Iris pigment epithelial cell (primary cell): ENCODE measurements around the gene BEAN1.
A peak's percentile ranks its signal among the peaks of the same experiment; 100 is the strongest.
"Not testable (repeated sequence)": the region's sequence is repeated elsewhere in the genome, so short reads cannot be mapped to it uniquely, and the experiment has no call there.

Source experiments
- DNase-seq: peaks from one replicate; pipeline ENCODE4 v3.0.0-alpha.2; 2011; ENCODE audit warnings: low read depth

BEAN1 gene

GRCh38 chr16:66486199-66486772, 59.2 kb downstream of the BEAN1 start:
- no peak for DNase-seq

DNA sequence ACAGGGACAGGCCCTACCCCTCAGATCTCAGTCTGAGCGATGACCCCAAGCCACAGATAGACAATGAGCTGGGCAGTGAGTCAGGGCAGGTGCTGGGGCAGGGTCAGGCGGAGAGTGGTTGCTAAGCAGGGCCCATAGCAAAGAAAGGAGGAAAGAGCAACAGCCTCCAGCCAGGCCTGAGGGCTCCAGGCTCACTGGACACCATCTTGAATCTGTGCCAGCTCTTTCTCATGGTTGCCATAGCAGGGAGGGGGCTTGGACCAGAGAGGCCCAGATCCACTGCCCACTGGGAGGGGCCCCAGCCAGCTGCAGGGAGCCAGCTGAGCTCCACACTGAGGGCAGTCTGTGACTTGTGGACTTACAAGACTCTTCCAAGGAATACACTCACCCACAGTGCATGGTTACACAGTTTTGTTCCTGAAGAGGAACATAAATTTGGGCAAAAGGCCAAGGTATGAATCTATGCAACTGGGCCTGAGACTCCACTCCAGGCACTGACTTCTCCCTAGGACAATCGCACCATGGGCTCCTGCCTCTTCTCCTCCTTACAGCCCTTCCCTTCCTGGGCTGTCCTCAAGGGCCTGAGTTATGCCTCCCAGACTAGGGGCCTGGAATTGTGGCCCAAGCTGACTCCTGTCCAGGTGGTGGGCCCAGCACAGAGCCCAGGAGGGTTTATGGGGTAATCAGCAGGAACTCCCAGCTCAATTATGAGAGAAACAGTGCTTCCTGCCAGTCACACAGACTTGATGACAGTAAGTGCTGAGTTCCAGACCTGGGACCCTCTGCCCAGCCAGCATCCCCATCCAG, 59.9 kb downstream of the BEAN1 start:
- peak; percentile 86 for DNase-seq

DNA sequence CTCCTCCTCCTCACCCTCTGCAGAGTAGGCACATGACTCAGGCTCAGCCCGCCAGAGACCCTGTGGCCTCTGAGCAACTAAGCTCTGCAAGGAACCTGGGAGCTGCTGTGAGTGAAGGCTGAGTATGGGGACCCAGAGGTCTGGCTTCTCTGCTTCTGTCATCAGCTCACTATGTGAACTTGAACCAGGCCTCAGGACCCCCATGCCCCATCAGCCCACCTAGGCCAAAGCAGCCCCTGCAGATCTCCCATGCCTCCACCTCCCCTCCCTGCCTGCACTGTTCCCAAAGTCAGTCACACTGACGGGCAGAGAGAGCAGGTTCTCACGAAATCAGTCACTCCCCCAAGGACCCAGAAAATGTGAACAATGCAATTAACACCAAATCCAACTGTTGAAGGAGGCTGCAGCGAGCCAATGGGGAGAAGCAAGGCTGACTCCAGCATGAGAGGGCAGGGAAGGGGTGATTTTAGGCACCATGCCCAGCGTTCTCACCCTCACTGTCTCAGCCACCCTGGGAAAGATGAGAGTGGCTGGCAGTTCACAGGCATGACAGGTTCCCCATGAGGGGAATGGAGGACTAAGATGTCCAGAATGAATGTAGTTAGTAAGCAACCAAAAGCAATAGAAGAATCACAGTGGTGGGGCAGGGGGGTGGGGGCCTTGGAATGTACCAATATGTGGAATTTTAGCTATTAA, 60.6 kb downstream of the BEAN1 start:
- DNase-seq = no peak

GRCh38 chr16:66488505-66488904, 61.4 kb downstream of the BEAN1 start:
- DNase-seq = no peak

DNA sequence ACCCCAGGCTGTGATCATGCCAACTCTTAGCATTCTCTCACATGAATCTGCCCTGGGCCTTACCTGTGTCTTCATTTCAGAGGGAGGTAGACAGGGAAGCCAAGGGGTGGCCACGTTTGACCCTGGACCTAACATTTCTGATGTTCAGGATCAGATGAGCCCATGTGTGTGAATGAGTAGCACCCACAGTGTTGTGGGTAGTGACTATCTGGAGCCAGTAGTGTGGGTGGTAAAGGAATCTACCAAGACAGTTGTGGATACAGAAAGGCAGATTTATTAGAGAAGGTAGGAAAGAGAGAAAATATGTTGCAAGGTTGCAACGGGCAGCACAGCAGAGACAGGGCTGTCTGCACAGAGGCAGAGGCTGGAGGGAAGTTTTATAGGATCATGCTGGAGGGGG, 62.3 kb downstream of the BEAN1 start:
- DNase-seq = no peak

DNA sequence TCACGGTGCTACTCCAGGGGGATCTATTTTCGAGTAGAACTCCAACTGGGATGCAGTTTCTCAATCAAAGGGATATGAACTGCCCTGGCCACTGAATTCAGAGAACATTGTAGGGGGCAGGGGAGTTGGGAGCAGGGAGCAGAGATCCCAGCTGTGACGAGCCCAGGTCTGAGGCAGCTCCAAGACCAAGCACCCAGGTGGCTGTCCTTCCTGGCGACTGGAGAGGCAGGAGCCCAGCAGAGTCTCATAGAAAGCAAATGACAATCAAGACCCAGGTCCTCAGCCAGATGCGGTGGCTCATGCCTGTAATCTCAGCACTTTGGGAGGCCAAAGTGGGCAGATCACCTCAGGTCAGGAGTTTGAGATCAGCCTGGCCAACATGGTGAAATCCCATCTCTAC, 62.7 kb downstream of the BEAN1 start:
- no peak for DNase-seq

DNA sequence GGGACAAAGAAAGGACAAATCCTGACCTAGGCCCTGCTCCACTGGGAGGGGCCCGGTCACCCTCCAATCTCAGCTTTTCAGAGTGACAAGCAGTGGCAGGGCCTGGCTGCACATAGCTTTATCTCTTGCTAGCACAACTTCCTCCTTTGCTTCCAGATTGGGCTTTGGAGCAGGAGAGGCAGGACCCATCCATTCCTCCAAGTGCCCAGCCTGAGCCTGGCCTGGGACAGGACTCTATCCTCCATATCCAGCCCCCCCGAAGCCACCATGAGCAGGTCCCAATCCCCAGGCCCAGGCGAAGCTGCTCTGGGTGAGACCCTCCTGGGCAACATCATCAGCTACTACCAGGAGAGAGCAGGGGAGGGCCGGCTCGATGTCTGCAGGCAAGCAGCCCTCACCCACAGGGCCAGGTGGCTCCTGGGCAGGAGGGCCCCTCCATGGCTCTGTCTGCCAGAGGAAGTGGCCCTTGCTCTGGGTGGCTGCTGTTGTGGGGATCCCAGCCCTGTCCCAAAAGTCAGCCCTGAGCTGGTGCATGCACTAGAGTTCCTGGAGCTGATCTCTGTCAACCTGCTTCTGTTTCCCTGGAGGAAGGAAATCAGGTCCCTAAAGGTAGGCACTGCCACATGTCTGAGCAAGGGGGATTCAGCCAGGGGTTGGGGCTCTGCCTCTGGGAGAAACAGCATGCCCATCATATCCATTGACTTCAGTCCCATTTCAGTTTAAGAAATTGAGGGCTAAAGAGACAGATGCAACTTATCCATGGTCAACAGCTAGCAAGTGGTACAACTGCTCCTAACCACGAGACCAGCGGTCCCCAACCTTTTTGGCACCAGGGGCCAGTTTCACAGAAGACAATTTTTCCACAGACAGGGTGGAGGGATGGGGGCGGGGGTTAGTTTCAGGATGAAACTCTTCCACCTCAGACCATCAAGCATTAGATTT, 64.0 kb downstream of the BEAN1 start:
- DNase-seq = no peak

- DNase-seq = no peak
Measured at GRCh38 chr16:66491716-66492064, 64.6 kb downstream of the BEAN1 start.

DNA sequence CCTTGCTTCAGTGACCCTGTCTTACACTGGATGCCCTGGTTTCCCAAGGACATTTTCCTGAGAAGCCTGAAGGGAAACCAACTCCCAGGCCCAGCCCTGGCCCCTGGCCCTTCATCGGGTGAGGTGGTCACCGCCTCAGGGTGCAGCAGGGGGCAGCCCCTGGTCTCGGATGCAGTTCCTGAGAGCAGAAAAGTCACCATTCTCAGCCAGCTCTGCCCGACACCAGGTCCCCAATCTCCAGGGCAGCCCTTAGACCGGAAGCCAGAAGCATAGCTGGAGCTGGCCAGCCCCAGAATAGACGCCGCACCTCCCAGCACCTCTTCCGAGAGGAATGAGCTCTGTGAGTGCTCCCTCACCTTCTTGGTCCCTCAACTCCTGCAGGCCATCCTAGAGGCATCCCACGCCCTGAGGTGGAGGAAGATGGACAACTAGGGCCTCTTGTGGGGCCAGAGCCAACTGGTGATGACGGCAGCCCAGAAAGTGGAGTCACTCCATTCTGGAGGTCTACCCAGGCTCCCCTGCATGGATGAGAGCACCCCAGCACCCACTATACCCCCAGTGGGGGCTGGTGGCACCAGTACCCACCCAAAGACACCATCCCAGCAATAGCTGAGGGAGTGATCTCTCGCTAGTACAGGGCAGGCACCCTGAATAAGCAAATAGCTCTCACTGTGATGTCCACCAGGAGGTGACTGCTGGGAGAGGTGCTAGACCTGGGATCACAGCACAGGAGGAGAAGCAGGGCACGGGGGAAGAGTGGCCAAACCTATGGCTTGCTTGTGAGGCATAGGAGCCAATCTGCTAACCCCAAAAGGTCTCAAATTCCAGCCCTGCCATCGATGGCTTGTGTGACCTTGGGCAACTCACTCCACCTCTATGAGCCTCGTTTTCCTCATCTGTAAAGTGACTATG, 66.7 kb downstream of the BEAN1 start:
- no peak for DNase-seq

DNA sequence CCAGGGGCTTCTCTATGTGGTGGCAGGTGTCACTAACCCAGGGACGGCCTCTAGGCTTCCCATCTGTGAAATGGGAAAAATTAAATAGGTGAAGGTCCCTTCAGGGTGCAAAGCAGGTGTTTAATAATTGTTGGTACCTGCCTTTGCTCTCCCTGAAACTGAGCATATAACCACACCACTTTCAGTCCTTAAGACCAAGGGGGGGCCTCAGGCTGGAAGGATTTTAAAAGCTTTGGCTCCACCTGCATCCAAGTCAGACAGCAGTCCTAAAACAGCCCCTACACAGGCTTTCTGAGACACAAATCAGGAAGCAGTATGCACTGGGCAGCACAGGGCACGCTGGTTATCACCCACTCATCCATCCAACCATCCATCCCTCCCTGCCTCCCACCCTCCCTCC, 67.8 kb downstream of the BEAN1 start:
- DNase-seq = no peak

- no peak for DNase-seq
Measured at GRCh38 chr16:66495440-66495839, 68.3 kb downstream of the BEAN1 start.

DNA sequence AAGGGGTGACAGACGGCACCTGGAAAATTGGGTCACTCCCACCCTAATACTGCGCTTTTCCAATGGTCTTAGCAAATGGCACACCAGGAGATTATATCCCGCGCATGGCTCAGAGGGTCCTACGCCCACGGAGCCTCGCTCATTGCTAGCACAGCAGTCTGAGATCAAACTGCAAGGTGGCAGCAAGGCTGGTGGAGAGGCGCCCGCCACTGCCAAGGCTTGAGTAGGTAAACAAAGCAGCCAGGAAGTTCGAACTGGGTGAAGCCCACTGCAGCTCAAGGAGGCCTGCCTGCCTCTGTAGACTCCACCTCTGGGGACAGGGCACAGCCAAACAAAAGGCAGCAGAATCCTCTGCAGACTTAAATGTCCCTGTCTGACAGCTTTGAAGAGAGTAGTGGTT, 69.1 kb downstream of the BEAN1 start:
- DNase-seq = not testable (repeated sequence)

DNA sequence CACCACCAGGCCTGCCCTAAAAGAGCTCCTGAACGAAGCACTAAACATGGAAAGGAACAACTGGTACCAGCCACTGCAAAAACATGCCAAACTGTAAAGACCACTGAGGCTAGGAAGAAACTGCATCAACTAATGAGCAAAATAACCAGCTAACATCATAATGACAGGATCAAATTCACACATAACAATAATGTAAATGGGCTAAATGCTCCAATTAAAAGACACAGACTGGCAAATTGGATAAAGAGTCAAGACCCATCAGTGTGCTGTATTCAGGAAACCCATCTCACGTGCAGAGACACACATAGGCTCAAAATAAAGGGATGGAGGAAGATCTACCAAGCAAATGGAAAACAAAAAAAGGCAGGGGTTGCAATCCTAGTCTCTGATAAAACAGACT, 70.8 kb downstream of the BEAN1 start:
- not testable (repeated sequence) for DNase-seq

GRCh38 chr16:66501563-66501962, 74.5 kb downstream of the BEAN1 start:
- not testable (repeated sequence) for DNase-seq

DNA sequence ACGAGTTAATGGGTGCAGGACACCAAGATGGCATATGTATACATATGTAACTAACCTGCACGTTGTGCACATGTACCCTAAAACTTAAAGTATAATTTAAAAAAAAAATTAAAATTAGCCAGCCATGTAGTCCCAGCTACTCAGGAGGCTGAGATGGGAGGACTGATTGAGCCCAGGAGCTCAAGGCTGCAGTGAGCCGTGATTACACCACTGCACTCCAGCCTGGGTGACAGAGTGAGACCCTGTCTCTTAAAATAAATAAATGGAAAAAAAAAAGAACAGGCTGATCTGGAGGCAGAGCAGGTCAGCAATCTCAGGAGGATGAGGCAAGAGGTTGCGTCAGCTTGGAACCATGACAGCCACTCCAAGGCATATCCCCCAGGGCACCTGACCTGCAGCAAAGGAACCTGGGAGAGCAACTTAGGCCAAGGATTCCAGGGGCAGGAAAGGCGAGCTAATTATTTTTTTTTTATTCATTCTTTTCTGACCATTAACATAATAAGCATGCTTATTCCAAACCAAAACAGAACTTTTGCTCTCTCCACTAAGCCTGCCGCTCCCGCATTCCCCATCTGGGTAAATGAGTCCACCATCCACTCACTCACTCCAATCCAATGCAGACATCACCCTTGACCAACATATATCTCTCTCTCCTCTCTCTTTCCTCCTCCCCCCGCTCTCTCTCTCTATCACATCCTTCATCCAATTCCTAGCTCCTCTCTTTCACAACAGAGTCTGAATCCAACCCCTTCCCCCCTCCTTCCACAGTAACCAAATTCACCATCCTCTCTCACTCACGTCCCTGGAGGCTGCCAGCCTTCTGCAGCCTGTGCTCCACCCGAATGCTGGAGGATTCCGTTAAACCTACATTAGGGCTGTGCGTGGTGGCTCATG, 75.2 kb downstream of the BEAN1 start:
- peak; percentile 77 for DNase-seq

DNA sequence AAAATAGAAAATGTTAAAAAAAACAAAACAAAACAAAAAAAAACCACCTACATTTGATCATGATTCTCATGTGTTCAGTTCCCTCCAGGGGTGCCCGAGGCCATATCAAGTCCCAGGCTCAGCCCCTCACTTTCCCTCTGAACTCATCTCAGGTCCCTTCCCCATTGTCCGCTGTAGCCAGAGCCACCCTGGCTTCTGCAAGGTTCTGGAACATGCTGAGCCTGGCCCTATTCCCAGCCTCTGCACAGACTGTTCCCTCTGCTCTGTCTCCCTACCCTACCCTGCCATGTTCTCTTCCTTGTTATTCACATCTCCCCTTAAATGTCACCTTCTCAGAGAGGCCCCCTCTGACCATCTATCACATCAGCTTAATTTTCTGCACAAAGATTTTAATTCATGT, 75.9 kb downstream of the BEAN1 start:
- no peak for DNase-seq

DNA sequence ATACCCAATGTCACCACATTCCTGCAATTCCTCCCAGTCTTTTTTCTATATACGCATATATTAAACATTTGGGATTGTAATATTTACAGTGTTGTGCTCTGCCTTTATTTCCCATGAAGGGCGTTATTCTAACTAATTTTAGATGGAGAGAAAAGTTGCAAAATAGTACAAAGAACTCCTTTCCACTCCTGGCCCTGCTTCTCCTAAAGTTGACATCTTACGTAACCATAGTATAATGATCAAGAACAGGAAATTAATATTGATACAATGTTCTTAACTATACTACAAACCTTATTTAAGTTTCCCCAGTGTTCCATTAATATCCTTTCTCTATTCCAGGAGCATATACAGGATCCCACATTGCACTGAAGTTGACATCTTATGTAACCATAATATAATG, 76.5 kb downstream of the BEAN1 start:
- no peak for DNase-seq

- DNase-seq = no peak
Measured at GRCh38 chr16:66507731-66508239, 80.7 kb downstream of the BEAN1 start.

DNA sequence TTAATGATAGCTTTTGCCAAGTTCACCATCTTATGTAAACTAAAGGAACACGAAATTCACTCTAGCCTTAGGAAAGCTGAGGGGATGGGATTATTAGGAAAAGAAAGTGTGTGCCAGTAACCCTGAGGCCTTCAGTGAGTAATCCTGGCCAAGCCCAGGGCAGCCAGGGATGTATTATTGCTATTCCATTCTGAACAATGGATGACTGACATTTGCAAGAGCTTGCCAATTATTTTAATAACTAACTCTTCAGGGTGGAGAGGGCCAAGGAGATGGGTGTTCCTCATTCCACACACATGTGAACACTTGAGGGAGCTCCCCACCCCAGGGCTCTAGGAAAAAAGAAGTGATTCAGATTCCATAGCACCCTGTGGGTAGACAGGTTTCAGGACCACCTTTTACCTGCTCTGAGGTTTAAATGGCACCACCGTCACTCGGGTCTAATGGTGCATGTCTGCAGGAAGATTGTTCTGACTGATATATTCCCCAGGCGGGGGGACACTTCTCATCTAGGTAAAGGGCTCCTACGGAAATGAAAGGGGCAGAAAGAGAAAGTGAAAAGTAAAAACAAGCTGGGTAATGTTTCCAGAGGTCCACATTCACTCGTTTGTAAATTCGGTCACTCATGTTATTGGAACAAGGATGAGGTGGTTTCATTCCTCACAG, 81.3 kb downstream of the BEAN1 start:
- DNase-seq = peak; percentile 36
